Astrocyte of the spinal cord (primary cell): ENCODE data around the gene HIVEP3.

Experiments used
- DNase-seq: peaks from one replicate; pipeline ENCODE4 v3.0.0; 2011; ENCODE audit warnings: low read depth, low spot score
- H3K4me3 ChIP-seq: 2 replicates; pipeline ENCODE4 v1.5.1; 2011; ENCODE audit warnings: low read depth, mild to moderate bottlenecking, low read length, moderate library complexity
- in situ Hi-C: cut with HindIII; loops from 2 replicates; pipeline ENCODE4 v1.10.0; 2017; ENCODE audit warnings: low sequenced_read_pairs
- TF ChIP-seq, protein P1 (sequence below): IDR thresholded peaks from 2 replicates; pipeline ENCODE4 v1.5.1; 2012; ENCODE audit warnings: low read depth, mild to moderate bottlenecking, low read length, inconsistent platforms

The HIVEP3 gene

DNA sequence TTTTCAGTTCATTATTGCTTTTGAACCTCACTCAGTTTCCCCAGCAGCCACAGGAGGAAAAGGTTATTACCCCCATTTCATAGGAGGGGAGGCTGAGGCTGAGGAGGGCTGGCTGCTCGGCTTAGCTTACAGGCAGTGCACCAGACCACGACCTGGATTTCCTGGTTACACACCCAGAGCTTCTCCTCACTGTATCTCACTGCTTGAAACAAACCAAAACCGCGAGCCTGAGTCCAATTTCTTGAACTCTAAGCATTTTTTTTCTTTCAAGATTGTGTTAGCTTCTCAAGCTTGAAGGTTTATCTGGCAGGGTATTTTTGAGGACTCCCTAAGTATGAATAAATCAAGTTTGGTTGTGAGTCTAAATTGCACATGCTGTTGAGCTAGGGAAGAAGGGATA, 245.3 kb downstream of the HIVEP3 start:
- TF ChIP-seq, protein P1, sequence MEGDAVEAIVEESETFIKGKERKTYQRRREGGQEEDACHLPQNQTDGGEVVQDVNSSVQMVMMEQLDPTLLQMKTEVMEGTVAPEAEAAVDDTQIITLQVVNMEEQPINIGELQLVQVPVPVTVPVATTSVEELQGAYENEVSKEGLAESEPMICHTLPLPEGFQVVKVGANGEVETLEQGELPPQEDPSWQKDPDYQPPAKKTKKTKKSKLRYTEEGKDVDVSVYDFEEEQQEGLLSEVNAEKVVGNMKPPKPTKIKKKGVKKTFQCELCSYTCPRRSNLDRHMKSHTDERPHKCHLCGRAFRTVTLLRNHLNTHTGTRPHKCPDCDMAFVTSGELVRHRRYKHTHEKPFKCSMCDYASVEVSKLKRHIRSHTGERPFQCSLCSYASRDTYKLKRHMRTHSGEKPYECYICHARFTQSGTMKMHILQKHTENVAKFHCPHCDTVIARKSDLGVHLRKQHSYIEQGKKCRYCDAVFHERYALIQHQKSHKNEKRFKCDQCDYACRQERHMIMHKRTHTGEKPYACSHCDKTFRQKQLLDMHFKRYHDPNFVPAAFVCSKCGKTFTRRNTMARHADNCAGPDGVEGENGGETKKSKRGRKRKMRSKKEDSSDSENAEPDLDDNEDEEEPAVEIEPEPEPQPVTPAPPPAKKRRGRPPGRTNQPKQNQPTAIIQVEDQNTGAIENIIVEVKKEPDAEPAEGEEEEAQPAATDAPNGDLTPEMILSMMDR, result no peak
- DNase-seq, result peak; percentile 61
- in situ Hi-C loops, result no loop called here
- no peak overlapping the region for H3K4me3 ChIP-seq

- TF ChIP-seq, protein P1, result no peak
- H3K4me3 ChIP-seq, result no peak overlapping the region
- peak; percentile 76 for DNase-seq
- in situ Hi-C loops, result no loop called here
Measured at GRCh38 chr1:41672641-41673361, 245.9 kb downstream of the HIVEP3 start.

DNA sequence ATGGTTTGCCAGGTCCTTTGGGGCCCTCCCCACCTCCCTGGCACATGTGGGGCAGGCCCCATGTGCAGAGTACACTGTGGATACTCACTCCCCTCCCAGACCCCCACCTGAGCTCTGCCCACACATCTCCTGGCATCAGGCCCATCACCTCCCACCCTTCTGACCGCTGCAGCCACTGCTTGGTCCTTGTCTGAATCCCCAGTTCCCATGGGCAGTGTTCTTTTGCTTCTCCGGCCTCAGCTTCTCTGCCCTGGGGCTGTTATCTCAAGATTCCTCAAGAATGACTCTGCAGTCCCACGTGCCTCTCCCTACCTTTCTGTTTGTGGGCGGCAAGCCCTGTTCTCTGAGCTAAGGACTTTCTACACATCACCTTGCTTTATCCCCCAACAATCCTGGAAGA, 246.5 kb downstream of the HIVEP3 start:
- no peak overlapping the region for H3K4me3 ChIP-seq
- TF ChIP-seq, protein P1, result no peak
- in situ Hi-C loops, result no loop called here
- DNase-seq, result peak; percentile 67

- in situ Hi-C loops, result no loop called here
- DNase-seq, result no peak
Measured at GRCh38 chr1:41671116-41671755, 247.5 kb downstream of the HIVEP3 start.

GRCh38 chr1:41670217-41670957, 248.3 kb downstream of the HIVEP3 start:
- DNase-seq, result peak; percentile 80
- in situ Hi-C loops, result no loop called here
- TF ChIP-seq, protein P1, result no peak
- H3K4me3 ChIP-seq, result no peak overlapping the region

More at GRCh38 chr1:41671116-41671755, 247.5 kb downstream of the HIVEP3 start:
- no peak overlapping the region for H3K4me3 ChIP-seq
- TF ChIP-seq, protein P1, result no peak

DNA sequence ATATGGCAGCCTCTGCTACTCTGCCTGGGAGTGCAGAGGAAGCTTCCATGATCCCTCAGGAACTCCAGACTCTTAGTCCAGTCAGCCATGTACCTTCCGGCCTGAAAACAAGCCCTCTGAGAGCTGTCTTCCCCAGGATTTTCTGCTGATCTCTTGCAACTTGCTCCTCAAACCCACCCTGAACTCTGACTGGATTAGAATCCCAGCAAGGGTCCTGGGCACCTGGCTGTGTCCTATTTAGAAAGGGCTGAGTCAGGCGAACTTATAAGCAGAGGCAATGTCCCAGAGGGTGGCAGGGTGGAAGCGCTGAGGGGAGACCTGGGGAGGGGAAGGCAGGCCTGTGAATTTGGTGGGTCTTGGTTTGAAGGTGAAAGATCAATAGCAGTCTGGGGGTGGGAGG, 249.8 kb downstream of the HIVEP3 start:
- no peak overlapping the region for H3K4me3 ChIP-seq
- TF ChIP-seq, protein P1, result no peak
- DNase-seq, result no peak
- in situ Hi-C loops, result no loop called here
